Lung (tissue), 12 donors: ENCODE results near the gene SVOP. TPM values are rescaled to one million over a fixed set of nuclear protein-coding genes. Genes with fewer than 3 reads are reported as not detected.
"Not testable (repeated sequence)": the region's sequence is repeated elsewhere in the genome, so short reads cannot be mapped to it uniquely, and the experiment has no call there.

ENCODE experiments used
- ATAC-seq: fragments of 200-7000 bp; cut with Tn5 transposase; one replicate; pipeline ENCODE4 v1.9.1; 2020; ENCODE audit warnings: moderate number of reproducible peaks; ENCODE audit not compliant: insufficient read depth, low FRiP score
- DNase-seq, 3 donors: peaks; one replicate each; pipeline ENCODE4 v3.0.0-alpha.2; 2013 to 2017
- H3K27ac ChIP-seq, 2 donors: one replicate each; pipeline ENCODE4 v1.5.1; 2013; ENCODE audit warnings: mild to moderate bottlenecking in 2 of 2, moderate library complexity in 2 of 2, control low read depth in 1 of 2, inconsistent platforms in 1 of 2, low read depth in 1 of 2, low read length in 1 of 2
- H3K27me3 ChIP-seq, 3 donors: one replicate each; pipeline ENCODE4 v1.5.1; 2013; ENCODE audit warnings: low read length in 2 of 3; ENCODE audit not compliant: control insufficient read depth in 3 of 3, insufficient read depth in 3 of 3
- H3K36me3 ChIP-seq, 4 donors: one replicate each; pipeline ENCODE4 v1.5.1; 2013; ENCODE audit warnings: low read length in 4 of 4, mild to moderate bottlenecking in 1 of 4, moderate library complexity in 1 of 4; ENCODE audit not compliant: control insufficient read depth in 4 of 4, insufficient read depth in 4 of 4
- H3K4me1 ChIP-seq, 5 donors: one replicate each; pipeline ENCODE4 v1.5.1; 2013; ENCODE audit warnings: low read length in 5 of 5, mild to moderate bottlenecking in 2 of 5, moderate library complexity in 1 of 5; ENCODE audit not compliant: control insufficient read depth in 5 of 5, insufficient read depth in 5 of 5
- H3K4me3 ChIP-seq: one replicate; pipeline ENCODE4 v1.5.1; 2013; ENCODE audit warnings: mild to moderate bottlenecking, control low read depth, moderate library complexity
- H3K9ac ChIP-seq, 2 donors: one replicate each; pipeline ENCODE4 v1.5.1; 2013; ENCODE audit warnings: low read length in 2 of 2, control low read depth in 1 of 2; ENCODE audit not compliant: insufficient read depth in 1 of 2
- H3K9me3 ChIP-seq, 4 donors: one replicate each; pipeline ENCODE4 v1.5.1; 2013; ENCODE audit warnings: low read length in 3 of 4, mild to moderate bottlenecking in 1 of 4, moderate library complexity in 1 of 4; ENCODE audit not compliant: control insufficient read depth in 4 of 4, insufficient read depth in 3 of 4
- WGBS, 2 donors: extraction: QIAGEN DNeasy Blood & Tissue Kit; methylation state at CpG; one replicate each; pipeline ENCODE4 v1.1.7; 2013; 5-methylcytosine and 5-hydroxymethylcytosine counted together
- polyA plus RNA-seq, 2 donors: library from polyadenylated mRNA; stranded (reverse); fragments of 200-250 nt; gene quantifications; one replicate each; pipeline ENCODE4 v1.2.1, GENCODE V29; 2013
- total RNA-seq, 2 donors: library from RNA; depleted of rRNA in 1 of 2; stranded (reverse); fragments of >200 nt in 1 of 2; gene quantifications; one replicate each; pipeline ENCODE4 v1.2.1, GENCODE V29; 2014 to 2021
- TF ChIP-seq, protein P1 (sequence below): IDR thresholded peaks from 2 replicates; pipeline ENCODE4 v1.5.1; 2012; ENCODE audit warnings: mild to moderate bottlenecking; ENCODE audit errors: control extremely low read depth, extremely low read depth
- donor health status: control.
- donor health status: control.
- donor health status: Bipolar disorder and iron deficiency.
- donor health status: healthy.
- donor health status: DM: yes; HTN: yes; CAD: no.

The SVOP gene
- total and polyA plus RNA-seq, 4 donors, result 0.11 TPM; not detected in 3

DNA sequence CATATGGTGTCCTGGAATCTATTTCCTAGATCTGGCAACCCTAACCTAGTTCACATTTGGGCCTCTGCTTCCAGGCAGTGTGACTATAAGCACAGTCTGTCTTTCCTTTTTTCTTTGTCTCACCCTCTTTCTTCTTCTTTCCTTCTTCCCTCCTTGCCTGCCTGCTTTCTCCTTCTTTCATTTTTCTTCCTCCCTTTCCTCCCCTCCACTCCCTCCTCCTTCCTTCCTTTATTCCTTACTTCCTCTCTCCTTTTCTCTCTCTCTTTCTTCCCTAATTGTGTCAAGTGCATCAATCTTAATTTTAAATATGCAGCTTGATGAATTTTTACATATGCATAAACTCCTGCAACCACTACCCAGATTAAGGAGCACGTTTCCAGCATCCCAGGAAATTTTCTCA is 145.6 kb downstream of the SVOP start:
- H3K4me3 ChIP-seq, result no peak overlapping the region
- no peaks in the 10 kb centered on the region for H3K27me3 ChIP-seq
- 45 to 69% methylated on average over 1 of the region's 1 CpG for WGBS, 2 donors
- no peaks in the 10 kb centered on the region for H3K4me1 ChIP-seq
- no peak overlapping the region for H3K27ac ChIP-seq
- DNase-seq (no peak), ATAC-seq (no peak)
- H3K9ac ChIP-seq, result no peak overlapping the region
- TF ChIP-seq, protein P1, sequence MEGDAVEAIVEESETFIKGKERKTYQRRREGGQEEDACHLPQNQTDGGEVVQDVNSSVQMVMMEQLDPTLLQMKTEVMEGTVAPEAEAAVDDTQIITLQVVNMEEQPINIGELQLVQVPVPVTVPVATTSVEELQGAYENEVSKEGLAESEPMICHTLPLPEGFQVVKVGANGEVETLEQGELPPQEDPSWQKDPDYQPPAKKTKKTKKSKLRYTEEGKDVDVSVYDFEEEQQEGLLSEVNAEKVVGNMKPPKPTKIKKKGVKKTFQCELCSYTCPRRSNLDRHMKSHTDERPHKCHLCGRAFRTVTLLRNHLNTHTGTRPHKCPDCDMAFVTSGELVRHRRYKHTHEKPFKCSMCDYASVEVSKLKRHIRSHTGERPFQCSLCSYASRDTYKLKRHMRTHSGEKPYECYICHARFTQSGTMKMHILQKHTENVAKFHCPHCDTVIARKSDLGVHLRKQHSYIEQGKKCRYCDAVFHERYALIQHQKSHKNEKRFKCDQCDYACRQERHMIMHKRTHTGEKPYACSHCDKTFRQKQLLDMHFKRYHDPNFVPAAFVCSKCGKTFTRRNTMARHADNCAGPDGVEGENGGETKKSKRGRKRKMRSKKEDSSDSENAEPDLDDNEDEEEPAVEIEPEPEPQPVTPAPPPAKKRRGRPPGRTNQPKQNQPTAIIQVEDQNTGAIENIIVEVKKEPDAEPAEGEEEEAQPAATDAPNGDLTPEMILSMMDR, result no peak
- H3K36me3 ChIP-seq, result no peaks in the 10 kb centered on the region
- no peaks in the 10 kb centered on the region for H3K9me3 ChIP-seq

DNA sequence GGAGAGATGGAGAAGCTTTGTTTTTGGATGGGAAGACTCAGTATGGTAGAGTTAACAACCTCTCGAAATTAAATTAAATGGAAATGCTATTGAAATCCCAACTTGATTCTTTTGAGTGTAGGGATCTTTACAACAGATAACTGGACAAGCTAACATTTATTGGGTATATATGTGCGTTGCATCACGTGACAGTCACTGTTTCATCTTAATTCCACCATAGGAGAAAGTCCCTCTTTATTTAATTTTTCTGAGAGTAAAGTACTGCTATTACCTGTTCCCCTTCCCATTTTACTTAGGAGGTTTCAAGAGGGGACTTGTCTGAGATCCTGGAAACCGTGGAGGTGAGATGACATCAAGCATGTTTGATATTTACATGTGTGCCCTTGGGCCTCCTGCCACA is 152.1 kb downstream of the SVOP start:
- Histone ChIP-seq H3K27ac (no peak overlapping the region), H3K4me1 (no peaks in the 10 kb centered on the region), H3K36me3 (no peaks in the 10 kb centered on the region), H3K9ac (no peak overlapping the region), H3K9me3 (no peaks in the 10 kb centered on the region), H3K27me3 (no peaks in the 10 kb centered on the region), H3K4me3 (no peak overlapping the region)
- ATAC-seq (no peak), DNase-seq (no peak)
- TF ChIP-seq, protein P1, result no peak
- WGBS, 2 donors, result 92% methylated on average over 4 of the region's 4 CpGs

DNA sequence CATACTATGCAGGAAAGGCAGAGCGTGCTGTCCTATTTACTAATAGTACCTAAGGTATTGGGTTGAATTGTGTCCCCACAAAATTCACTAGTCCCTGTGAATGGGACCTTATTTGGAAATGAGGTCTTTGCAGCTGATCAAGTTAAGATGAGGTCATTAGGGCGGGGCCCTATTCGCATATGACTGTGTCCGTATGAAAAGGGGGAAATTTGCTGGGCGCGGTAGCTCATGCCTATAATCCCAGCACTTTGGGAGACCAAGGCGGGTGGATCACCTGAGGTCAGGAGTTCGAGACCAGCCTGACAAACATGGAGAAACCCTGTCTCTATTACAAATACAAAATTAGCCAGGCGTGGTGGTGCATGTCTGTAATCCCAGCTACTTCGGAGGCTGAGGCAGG is 154.8 kb downstream of the SVOP start:
- H3K4me3 ChIP-seq, ATAC-seq, DNase-seq, H3K9ac ChIP-seq, H3K27ac ChIP-seq, H3K36me3 ChIP-seq, H3K4me1 ChIP-seq, H3K27me3 ChIP-seq, H3K9me3 ChIP-seq: not testable (repeated sequence)
- 90 to 91% methylated on average over 10 of the region's 10 CpGs for WGBS, 2 donors

DNA sequence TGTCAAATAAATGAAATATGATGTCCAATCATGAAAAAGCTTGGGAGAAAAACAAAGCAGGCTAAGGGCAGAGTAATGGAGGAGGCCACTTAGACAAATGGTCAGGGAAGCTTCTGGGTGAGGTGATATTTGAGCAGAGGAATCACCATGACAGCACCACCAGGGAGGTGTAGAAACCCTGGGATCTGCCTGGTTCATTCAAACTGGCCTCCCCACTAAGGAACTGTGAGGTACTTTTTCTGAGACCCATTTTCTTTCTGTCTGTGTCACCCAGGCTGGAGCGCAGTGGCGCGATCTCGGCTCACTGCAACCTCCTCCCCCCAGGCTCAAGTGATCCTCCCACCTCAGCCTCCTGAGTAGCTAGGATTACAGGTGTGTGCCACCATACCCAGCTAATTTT is 155.7 kb downstream of the SVOP start:
- no peak for DNase-seq
- H3K27ac ChIP-seq, result no peak overlapping the region
- no peaks in the 10 kb centered on the region for H3K4me1 ChIP-seq
- no peak overlapping the region for H3K9ac ChIP-seq
- H3K36me3 ChIP-seq, result no peaks in the 10 kb centered on the region
- TF ChIP-seq, protein P1, result no peak
- no peak overlapping the region for H3K4me3 ChIP-seq
- WGBS, 2 donors, result 94 to 97% methylated on average over 4 of the region's 4 CpGs
- H3K9me3 ChIP-seq, result no peaks in the 10 kb centered on the region
- no peaks in the 10 kb centered on the region for H3K27me3 ChIP-seq
- ATAC-seq, result no peak
